Measurements from ENCODE around the gene DTNB.

DNA sequence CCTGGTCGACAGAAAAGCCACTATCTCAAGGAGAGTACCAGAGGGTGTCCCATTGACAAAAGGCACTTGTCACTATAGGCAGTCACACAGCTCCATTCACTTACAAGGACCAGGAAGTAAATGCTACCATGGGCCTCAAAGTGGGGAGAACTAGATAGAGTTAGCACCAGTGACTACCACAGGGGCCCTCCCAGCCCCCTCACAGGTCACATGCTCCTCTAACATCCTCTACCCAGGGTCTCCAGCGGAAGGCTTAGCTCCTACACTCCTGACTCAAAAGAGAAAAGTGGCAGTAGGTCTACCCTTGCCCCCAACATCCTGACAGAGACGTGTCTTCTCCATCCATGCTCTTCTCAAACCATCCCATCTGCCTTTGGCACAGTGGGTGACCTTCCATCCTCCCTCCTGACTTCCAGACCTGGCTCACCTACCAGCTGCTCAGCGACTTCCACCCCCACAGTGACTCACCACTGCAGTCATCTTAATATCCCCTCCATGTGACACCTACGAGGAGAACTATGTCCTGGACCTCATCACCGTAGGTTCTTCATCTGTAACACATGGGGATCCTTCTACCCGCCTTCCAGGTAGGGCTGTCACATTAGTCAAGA lies 326.1 kb downstream of the DTNB start:
- TF ChIP-seq CTCF (IDR thresholded peaks at IDR 0.05) (no peak), POLR2A (IDR thresholded peaks at IDR 0.05) (no peak)
